OCI-LY3 (cell line): ENCODE measurements around the gene CACNB1.

Experiments used
- H2AFZ ChIP-seq: fragments of 200-600, 300-600 bp; shearing (Covaris generic); 2 replicates; pipeline ENCODE4 v1.6.0; 2014; ENCODE audit warnings: antibody characterized with exemption, low read depth, low read length
- H3K27ac ChIP-seq: fragments of 200-600, 300-600 bp; sonication (generic); 2 replicates; pipeline ENCODE4 v1.5.1; 2014; ENCODE audit warnings: mild to moderate bottlenecking, low read length, moderate library complexity, mixed read lengths
- H3K27me3 ChIP-seq: fragments of 200-600, 300-600 bp; sonication (generic); 2 replicates; pipeline ENCODE4 v1.6.1; 2014; ENCODE audit warnings: low read depth, low read length, mixed read lengths
- H3K36me3 ChIP-seq: fragments of 200-600, 300-600 bp; sonication (generic); replicated peaks from 2 replicates; pipeline ENCODE3; 2014; ENCODE audit warnings: low read depth, low read length, mixed read lengths
- H3K4me1 ChIP-seq: fragments of 300-600, 200-600 bp; sonication (generic); 2 replicates; pipeline ENCODE4 v1.6.1; 2014; ENCODE audit warnings: low read length, mixed read lengths
- H3K4me2 ChIP-seq: fragments of 200-600, 300-600 bp; sonication (generic); 2 replicates; pipeline ENCODE4 v1.6.1; 2014; ENCODE audit warnings: low read length, mixed read lengths
- H3K4me3 ChIP-seq: fragments of 300-600, 200-600 bp; sonication (generic); 2 replicates; pipeline ENCODE4 v1.5.1; 2014; ENCODE audit warnings: antibody characterized with exemption, mild to moderate bottlenecking, low read length, moderate library complexity
- H3K79me2 ChIP-seq: fragments of 300-600, 200-600 bp; shearing (Covaris generic); 2 replicates; pipeline ENCODE4 v1.6.1; 2014; ENCODE audit warnings: mild to moderate bottlenecking, low read length, mixed read lengths
- H3K9ac ChIP-seq: fragments of 300-600, 200-600 bp; shearing (Covaris generic); 2 replicates; pipeline ENCODE4 v1.6.0; 2014; ENCODE audit warnings: mild to moderate bottlenecking, low read length, moderate library complexity
- H3K9me3 ChIP-seq: fragments of 200-600, 300-600 bp; shearing (Covaris generic); 2 replicates; pipeline ENCODE4 v1.6.1; 2014; ENCODE audit warnings: low read length, mixed read lengths; ENCODE audit not compliant: insufficient read depth
- H4K20me1 ChIP-seq: fragments of 200-600, 300-600 bp; sonication (generic); 2 replicates; pipeline ENCODE4 v1.6.1; 2016; ENCODE audit warnings: low read length, mixed read lengths; ENCODE audit not compliant: insufficient read depth
- CTCF ChIP-seq: fragments of 200-600, 300-600 bp; sonication (generic); IDR thresholded peaks from 2 replicates; pipeline ENCODE4 v1.5.1; 2014; ENCODE audit warnings: antibody characterized with exemption, low read length, low read depth
- EZH2phosphoT487 ChIP-seq: fragments of 200-600 bp; shearing (Covaris generic); IDR thresholded peaks from 2 replicates; pipeline ENCODE4 v1.6.1; 2018; ENCODE audit warnings: antibody characterized with exemption, mixed run types, low read depth

The CACNB1 gene

GRCh38 chr17:39200070-39200879, 2.8 kb upstream of the CACNB1 start, which contains the start of gene RPL19:
Gene RPL19, plus strand, starts transcription at chr17:39200283. Its CDS starts 62 bp downstream, at chr17:39200345.
- H3K27ac ChIP-seq, result peak within 1 kb of the TSS; percentile 87
- H3K79me2 ChIP-seq, result peaks cover 41% of the 10 kb centered on the region
- H3K4me2 ChIP-seq, result peak within 1 kb of the TSS; percentile 99
- H3K9ac ChIP-seq, result peak within 1 kb of the TSS; percentile 98
- peak within 1 kb of the TSS; percentile 99 for H3K4me3 ChIP-seq
- TF ChIP-seq CTCF, result no peak
- TF ChIP-seq EZH2phosphoT487, result no peak
- peak within 1 kb of the TSS; percentile 100 for H2AFZ ChIP-seq
- H4K20me1 ChIP-seq, result peaks cover 18% of the 10 kb centered on the region
- peaks cover 40% of the 10 kb centered on the region for H3K36me3 ChIP-seq
- peaks cover 33% of the 10 kb centered on the region for H3K4me1 ChIP-seq
- no peaks in the 10 kb centered on the region for H3K27me3 ChIP-seq
- H3K9me3 ChIP-seq, result no peaks in the 10 kb centered on the region

- Histone ChIP-seq H3K4me1 (peaks cover 33% of the 10 kb centered on the region), H2AFZ (peak overlapping the region; percentile 100), H3K9me3 (no peaks in the 10 kb centered on the region), H3K9ac (peak overlapping the region; percentile 98), H3K4me3 (peak overlapping the region; percentile 99), H3K4me2 (peak overlapping the region; percentile 99), H4K20me1 (peaks cover 18% of the 10 kb centered on the region), H3K27ac (peak overlapping the region; percentile 87), H3K79me2 (peaks cover 42% of the 10 kb centered on the region), H3K36me3 (peaks cover 36% of the 10 kb centered on the region), H3K27me3 (no peaks in the 10 kb centered on the region)
- TF ChIP-seq CTCF (no peak), EZH2phosphoT487 (no peak)
Observed at GRCh38 chr17:39199820-39200069, 2.3 kb upstream of the CACNB1 start.

DNA sequence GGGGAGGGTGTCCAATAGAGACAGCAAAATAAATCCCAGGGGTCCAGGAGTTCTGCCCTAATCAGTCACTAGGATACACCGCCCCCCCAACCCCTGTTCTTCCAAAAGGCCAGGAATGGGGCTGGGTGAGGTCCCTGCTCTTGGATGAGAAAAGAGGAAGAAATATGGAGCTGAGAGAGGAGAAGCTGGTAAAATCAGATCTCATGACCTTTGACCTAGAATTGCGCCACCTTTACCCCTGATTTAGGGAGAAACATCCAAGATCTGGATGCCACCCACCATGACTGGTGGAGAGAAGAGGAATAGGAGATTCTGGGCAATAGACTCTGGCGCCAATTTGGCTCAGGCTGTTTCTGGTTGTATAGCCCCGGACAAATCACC, 707 bp upstream of the CACNB1 start:
- Histone ChIP-seq H3K9me3 (no peaks in the 10 kb centered on the region), H2AFZ (no peak overlapping the region), H3K27me3 (no peaks in the 10 kb centered on the region), H3K4me3 (peak overlapping the region; percentile 79), H3K4me1 (peaks cover 33% of the 10 kb centered on the region), H3K27ac (no peak overlapping the region), H3K9ac (peak overlapping the region; percentile 64), H3K36me3 (peaks cover 23% of the 10 kb centered on the region), H4K20me1 (peaks cover 9% of the 10 kb centered on the region; the same call in 1 of the 2 replicates), H3K4me2 (peak overlapping the region; percentile 99), H3K79me2 (peaks cover 42% of the 10 kb centered on the region)
- TF ChIP-seq EZH2phosphoT487 (no peak), CTCF (no peak)

DNA sequence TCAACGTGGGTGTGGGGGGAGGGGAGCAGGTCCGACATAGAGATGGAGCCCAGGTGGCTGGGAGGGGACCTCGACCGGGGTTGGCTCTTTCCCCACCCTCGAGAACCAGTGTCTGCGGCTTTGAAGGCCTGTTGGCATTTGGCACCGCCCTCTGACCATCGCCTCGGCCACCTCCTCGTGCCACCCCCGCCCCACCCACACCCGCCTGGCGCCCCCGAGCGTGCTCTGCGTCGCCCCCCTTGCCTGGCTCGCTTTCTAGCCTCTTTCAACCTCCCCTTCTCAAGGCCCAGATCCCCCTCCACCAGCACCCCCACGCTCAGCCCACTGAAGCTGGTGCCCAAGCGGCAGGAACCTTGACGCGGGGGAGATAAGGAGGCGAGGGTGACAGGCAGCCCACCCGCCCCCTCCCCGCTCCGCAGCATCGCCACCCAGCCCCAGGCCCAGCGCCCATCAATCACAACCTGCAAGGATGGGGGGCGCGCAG, 619 bp downstream of the CACNB1 start:
- Histone ChIP-seq H3K36me3 (peaks cover 12% of the 10 kb centered on the region), H3K9me3 (no peaks in the 10 kb centered on the region), H4K20me1 (no peaks in the 10 kb centered on the region), H2AFZ (no peak overlapping the region), H3K4me2 (peak overlapping the region; percentile 99), H3K9ac (peak overlapping the region; percentile 64), H3K4me1 (peaks cover 27% of the 10 kb centered on the region), H3K27ac (no peak overlapping the region), H3K27me3 (no peaks in the 10 kb centered on the region), H3K4me3 (peak overlapping the region; percentile 79), H3K79me2 (peaks cover 32% of the 10 kb centered on the region)
- TF ChIP-seq EZH2phosphoT487 (no peak), CTCF (no peak)
